RWPE1 (cell line): ENCODE results near the gene CCDC85B.
"Not testable (repeated sequence)": the region's sequence is repeated elsewhere in the genome, so short reads cannot be mapped to it uniquely, and the experiment has no call there.

Source experiments
- CTCF ChIA-PET: fragments of 350-600 bp; sonication (Branson Sonifier 250); formaldehyde crosslinking; extraction: SDS; loops from one replicate; lab custom pipeline; 2021; lab: Yijun Ruan, JAX
- POLR2A ChIA-PET: fragments of 400-600 bp; formaldehyde crosslinking; extraction: SDS; loops from one replicate; lab custom pipeline; 2020; ENCODE audit warnings: antibody characterized with exemption; ENCODE audit not compliant: low non-redundant PET; lab: Yijun Ruan, JAX
- DNase-seq: peaks from one replicate; pipeline ENCODE4 v3.0.0; 2012; ENCODE audit warnings: low spot score
- H3K27ac ChIP-seq: fragments of 450-650 bp; 2 replicates; pipeline ENCODE4 v1.5.1; 2017
- TF ChIP-seq, protein P1 (sequence below): fragments of 450-650 bp; conservative IDR thresholded peaks from 2 replicates; pipeline ENCODE4 v1.5.1; 2017; ENCODE audit warnings: low read depth, mild to moderate bottlenecking

CCDC85B gene

DNA sequence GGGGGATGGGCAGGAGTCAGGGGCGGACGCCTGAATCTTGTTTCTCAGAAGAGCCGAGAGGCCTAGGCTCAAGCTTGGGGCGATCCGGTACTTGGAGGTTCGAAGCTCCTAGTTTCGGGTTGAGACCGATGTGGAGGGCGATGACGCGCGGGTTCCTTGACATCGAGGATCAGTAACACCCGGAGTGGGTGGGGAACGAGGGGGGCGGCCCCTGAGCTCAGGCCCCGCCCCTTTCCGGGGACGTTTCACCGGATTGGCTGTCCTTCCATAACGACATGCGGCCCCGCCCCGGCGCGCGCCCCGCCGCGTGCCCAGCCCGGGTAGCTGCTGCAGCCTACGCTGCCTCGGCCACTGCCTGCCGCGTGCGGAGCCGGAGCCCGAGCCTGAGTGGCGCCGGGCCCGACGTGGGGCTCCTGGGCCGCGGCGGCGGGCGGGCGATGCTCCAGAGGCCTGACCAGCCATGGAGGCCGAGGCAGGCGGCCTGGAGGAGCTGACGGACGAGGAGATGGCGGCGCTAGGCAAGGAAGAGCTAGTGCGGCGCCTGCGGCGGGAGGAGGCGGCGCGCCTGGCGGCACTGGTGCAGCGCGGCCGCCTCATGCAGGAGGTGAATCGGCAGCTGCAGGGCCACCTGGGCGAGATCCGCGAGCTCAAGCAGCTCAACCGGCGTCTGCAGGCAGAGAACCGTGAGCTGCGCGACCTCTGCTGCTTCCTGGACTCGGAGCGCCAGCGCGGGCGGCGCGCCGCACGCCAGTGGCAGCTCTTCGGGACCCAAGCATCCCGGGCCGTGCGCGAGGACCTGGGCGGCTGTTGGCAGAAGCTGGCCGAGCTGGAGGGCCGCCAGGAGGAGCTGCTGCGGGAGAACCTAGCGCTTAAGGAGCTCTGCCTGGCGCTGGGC is at the start of gene CCDC85B:
TSS of gene CCDC85B (plus strand) at position 350 of the 895 bp plus-strand sequence. CDS start at position 461, 111 bp downstream.
- TF ChIP-seq, protein P1, sequence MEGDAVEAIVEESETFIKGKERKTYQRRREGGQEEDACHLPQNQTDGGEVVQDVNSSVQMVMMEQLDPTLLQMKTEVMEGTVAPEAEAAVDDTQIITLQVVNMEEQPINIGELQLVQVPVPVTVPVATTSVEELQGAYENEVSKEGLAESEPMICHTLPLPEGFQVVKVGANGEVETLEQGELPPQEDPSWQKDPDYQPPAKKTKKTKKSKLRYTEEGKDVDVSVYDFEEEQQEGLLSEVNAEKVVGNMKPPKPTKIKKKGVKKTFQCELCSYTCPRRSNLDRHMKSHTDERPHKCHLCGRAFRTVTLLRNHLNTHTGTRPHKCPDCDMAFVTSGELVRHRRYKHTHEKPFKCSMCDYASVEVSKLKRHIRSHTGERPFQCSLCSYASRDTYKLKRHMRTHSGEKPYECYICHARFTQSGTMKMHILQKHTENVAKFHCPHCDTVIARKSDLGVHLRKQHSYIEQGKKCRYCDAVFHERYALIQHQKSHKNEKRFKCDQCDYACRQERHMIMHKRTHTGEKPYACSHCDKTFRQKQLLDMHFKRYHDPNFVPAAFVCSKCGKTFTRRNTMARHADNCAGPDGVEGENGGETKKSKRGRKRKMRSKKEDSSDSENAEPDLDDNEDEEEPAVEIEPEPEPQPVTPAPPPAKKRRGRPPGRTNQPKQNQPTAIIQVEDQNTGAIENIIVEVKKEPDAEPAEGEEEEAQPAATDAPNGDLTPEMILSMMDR: 0 out of 2 replicates have a peak, but pooled peaks have one; percentile 10
- peak; percentile 95 for DNase-seq
- POLR2A ChIA-PET: interaction anchor here (0.5 to 1.6 kb wide), 7 partner anchors 9 to 32 kb away, joined by 3 to 8 read pairs (median 4); partner anchors contain the start of genes FOSL1 and MUS81
- CTCF ChIA-PET: interaction anchor here (0.5 to 1.9 kb wide), 10 partner anchors 22 to 179 kb away, joined by 3 to 6 read pairs (median 4); no protein-coding TSS in a partner anchor
- H3K27ac ChIP-seq: peak within 1 kb of the TSS; percentile 95

GRCh38 chr11:65842144-65842543 is 48.3 kb upstream of the CCDC85B start:
- ChIA-PET CTCF (no interaction called here), POLR2A (no interaction called here)
- TF ChIP-seq, protein P1: no peak
- DNase-seq: no peak
- no peak overlapping the region for H3K27ac ChIP-seq

- TF ChIP-seq, protein P1: no peak
- CTCF ChIA-PET: no interaction called here
- H3K27ac ChIP-seq: no peak overlapping the region
- POLR2A ChIA-PET: no interaction called here
- DNase-seq: no peak
Observed at GRCh38 chr11:65843811-65844210, 46.7 kb upstream of the CCDC85B start.

- ChIA-PET CTCF (interaction anchor here (0.6 kb wide), 2 partner anchors 133 to 321 kb away, joined by 4 to 6 read pairs; no protein-coding TSS in a partner anchor), POLR2A (no interaction called here)
- DNase-seq: no peak
- H3K27ac ChIP-seq: no peak overlapping the region
- TF ChIP-seq, protein P1: no peak
Observed at GRCh38 chr11:65844231-65844872, 46.1 kb upstream of the CCDC85B start.

- no peak for DNase-seq
- TF ChIP-seq, protein P1: no peak
- no peak overlapping the region; the same call in 1 of the 2 replicates for H3K27ac ChIP-seq
- ChIA-PET CTCF (interaction anchor here (0.8 to 1.3 kb wide), 2 partner anchors 23 to 68 kb away, joined by 3 to 6 read pairs; no protein-coding TSS in a partner anchor), POLR2A (no interaction called here)
Observed at GRCh38 chr11:65847746-65848145, 42.7 kb upstream of the CCDC85B start.

DNA sequence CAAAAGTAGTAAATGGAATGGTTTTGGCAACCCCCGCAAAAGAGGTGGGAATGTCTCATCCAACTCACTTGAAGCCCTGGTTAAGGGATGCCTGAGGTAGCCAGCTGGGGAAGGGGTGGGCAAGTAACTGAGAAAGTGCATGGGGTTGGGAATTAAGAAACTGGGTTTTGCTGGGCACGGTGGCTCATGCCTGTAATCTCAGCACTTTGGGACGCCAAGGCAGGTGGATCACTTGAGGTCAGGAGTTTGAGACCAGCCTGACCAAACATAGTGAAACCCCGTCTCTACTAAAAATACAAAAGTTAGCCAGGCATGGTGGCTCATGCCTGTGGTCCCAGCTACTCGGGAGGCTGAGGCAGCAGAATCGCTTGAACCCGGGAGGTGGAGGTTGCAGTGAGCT is 41.8 kb upstream of the CCDC85B start:
- DNase-seq, H3K27ac ChIP-seq, POLR2A ChIA-PET, CTCF ChIA-PET: not testable (repeated sequence)
